HG02763 (cell line): ENCODE measurements around the gene TPRG1.

Experiments used
- ATAC-seq: cut with Tn5 transposase; IDR thresholded peaks from one replicate; pipeline ENCODE4 v1.9.1; 2021; ENCODE audit warnings: mild to moderate bottlenecking, moderate library complexity; ENCODE audit not compliant: unreplicated experiment

The TPRG1 gene

GRCh38 chr3:189349772-189350171 is 178.0 kb downstream of the TPRG1 start:
- no peak for ATAC-seq

- no peak for ATAC-seq
These were observed 181.7 kb downstream of the TPRG1 start for GRCh38 chr3:189353318-189353965.

- ATAC-seq: no peak
These were observed 182.5 kb downstream of the TPRG1 start for GRCh38 chr3:189353988-189354889.

- ATAC-seq: no peak
These were observed 183.3 kb downstream of the TPRG1 start for GRCh38 chr3:189355115-189355480.

GRCh38 chr3:189355481-189356201 is 183.9 kb downstream of the TPRG1 start:
- no peak for ATAC-seq

- ATAC-seq: no peak
These were observed 188.5 kb downstream of the TPRG1 start for GRCh38 chr3:189360291-189360690.

GRCh38 chr3:189361103-189361835 is 189.5 kb downstream of the TPRG1 start:
- ATAC-seq: no peak

GRCh38 chr3:189363590-189364255 is 192.0 kb downstream of the TPRG1 start:
- no peak for ATAC-seq

GRCh38 chr3:189365609-189366564 is 194.1 kb downstream of the TPRG1 start:
- no peak for ATAC-seq

GRCh38 chr3:189368384-189368783 is 196.6 kb downstream of the TPRG1 start:
- no peak for ATAC-seq

GRCh38 chr3:189369636-189370035 is 197.9 kb downstream of the TPRG1 start:
- no peak for ATAC-seq

- no peak for ATAC-seq
These were observed 200.5 kb downstream of the TPRG1 start for GRCh38 chr3:189372243-189372642.
